Memory B cell (primary cell): ENCODE measurements around the gene OPCML.

Source experiments
- ATAC-seq: fragments of 150-1000 bp; cut with Tn5 transposase; 2 replicates; pipeline ENCODE4 v1.10.0; 2021; ENCODE audit warnings: low read depth, mild to moderate bottlenecking, moderate library complexity
- DNase-seq, 2 donors: peaks; one replicate each; pipeline ENCODE4 v3.0.0; 2022; ENCODE audit warnings: low spot score in 2 of 2
- H3K27ac Mint-ChIP-seq: one replicate; pipeline ENCODE4 v1.8.0; 2022; ENCODE audit warnings: mild to moderate bottlenecking, moderate library complexity, mixed read lengths
- H3K27me3 Mint-ChIP-seq: one replicate; pipeline ENCODE4 v1.8.0; 2022; ENCODE audit warnings: mixed read lengths
- H3K36me3 Mint-ChIP-seq: one replicate; pipeline ENCODE4 v1.8.0; 2022; ENCODE audit warnings: mild to moderate bottlenecking, mixed read lengths
- H3K4me1 Mint-ChIP-seq: one replicate; pipeline ENCODE4 v1.8.0; 2022; ENCODE audit warnings: mixed read lengths
- H3K4me3 Mint-ChIP-seq: one replicate; pipeline ENCODE4 v1.8.0; 2022; ENCODE audit warnings: mild to moderate bottlenecking, moderate library complexity, mixed read lengths
- H3K9me3 Mint-ChIP-seq: one replicate; pipeline ENCODE4 v1.8.0; 2022; ENCODE audit warnings: mixed read lengths

OPCML gene

DNA sequence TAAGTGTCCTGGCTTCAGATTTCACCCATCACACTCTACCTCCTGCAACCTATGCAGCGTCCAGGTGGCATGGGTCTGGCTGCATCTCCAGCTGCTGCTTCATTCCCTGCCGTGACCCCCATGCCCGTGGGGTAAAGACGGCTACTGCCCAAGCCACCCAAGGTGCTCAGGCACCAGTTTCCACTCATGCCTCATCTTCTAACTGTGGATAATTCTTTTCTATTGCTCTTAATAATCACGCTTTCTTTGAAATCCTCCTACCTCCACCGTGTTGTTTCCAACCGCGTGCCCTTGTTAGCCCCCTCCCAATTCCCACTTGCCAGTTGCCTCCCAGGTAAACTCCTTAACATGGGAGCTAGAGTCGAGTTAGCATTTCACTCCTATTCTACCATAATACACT lies 738.5 kb downstream of the OPCML start:
- Mint-ChIP-seq H3K9me3 (peaks cover 7% of the 10 kb centered on the region), H3K4me3 (no peak overlapping the region), H3K27me3 (no peaks in the 10 kb centered on the region), H3K36me3 (no peaks in the 10 kb centered on the region), H3K27ac (no peak overlapping the region), H3K4me1 (no peaks in the 10 kb centered on the region)
- DNase-seq, result no peak
- ATAC-seq, result no peak

DNA sequence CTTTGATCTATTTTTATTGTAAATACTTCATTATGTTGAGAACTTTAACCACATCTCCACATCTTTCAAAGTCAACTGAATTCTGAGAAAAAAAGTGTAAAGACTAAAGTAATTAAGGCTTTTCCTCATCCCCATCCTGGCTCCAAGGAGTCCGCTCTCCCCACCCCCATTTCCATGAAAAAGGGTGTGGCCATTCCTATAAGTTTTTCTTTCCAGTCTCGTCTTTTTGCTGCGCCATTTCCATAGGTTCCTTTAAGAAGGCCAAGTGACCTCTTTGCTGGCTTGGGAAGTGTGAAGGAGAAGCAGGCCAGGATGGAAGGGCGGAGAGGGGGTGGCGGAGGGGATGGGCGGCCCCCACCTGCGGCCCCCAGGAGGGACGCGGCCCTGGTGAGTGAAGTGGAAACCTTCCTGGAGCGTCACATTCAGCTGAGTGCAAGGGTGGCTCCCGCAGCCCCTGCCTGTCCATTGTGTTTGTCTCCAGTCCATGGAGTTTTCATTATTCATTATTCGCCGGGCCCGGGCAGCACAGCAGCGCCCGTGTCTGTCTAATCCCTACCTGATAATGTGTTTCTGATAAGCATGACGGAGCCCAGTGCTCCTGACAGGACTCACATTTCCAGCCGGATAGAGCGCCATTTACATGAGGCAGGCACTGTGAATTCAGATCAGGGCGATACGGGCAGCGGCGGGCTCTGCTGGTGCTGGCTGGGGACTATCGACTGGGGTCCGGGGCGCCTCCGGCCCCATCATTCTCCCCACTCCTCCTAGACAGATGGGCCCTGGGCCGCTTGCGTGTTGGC lies 739.8 kb downstream of the OPCML start:
- Mint-ChIP-seq H3K27ac (no peak overlapping the region), H3K4me3 (no peak overlapping the region), H3K27me3 (no peaks in the 10 kb centered on the region), H3K36me3 (no peaks in the 10 kb centered on the region), H3K4me1 (no peaks in the 10 kb centered on the region), H3K9me3 (peaks cover 7% of the 10 kb centered on the region)
- no peak for DNase-seq
- ATAC-seq, result no peak

DNA sequence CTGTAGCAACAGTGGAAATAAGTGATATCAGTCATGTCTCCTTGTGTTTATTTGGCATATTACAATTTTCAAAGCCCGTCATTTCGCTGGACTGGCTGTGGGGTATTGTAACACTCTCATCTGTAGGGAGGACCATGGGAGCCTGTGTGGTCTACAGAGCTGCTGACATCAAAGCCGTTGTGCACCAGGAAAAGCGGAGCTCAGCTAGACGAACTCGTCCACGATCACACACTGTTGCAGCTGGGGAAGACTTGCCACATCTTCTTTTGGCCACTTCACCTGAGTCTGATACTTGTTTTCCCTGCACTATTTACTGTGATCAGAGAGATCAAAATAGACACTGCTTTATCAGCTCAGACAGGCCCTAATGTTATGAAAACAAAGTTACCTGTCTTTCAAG lies 741.3 kb downstream of the OPCML start:
- Mint-ChIP-seq H3K27ac (no peak overlapping the region), H3K27me3 (no peaks in the 10 kb centered on the region), H3K9me3 (peaks cover 7% of the 10 kb centered on the region), H3K4me1 (no peaks in the 10 kb centered on the region), H3K36me3 (no peaks in the 10 kb centered on the region), H3K4me3 (no peak overlapping the region)
- ATAC-seq (no peak), DNase-seq (no peak)

DNA sequence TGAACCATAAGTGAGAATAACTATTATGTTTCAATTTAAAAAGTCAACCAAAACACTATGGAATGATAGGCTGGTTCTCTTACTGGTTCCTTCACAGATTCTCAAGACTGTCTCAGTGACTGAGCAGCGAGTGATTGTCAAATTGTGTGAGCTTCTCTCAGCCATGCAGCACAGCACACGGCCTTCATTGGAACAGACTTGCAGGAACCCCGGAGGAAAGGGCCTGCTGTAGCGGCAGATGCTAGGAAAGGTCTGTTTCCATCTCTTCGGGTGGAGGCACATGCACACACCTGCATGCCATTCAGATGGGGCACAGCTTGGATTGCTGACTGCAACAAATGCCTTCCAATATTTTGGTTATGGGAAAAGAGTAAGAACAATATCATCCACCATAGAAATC lies 741.8 kb downstream of the OPCML start:
- Mint-ChIP-seq H3K36me3 (no peaks in the 10 kb centered on the region), H3K27ac (no peak overlapping the region), H3K27me3 (no peaks in the 10 kb centered on the region), H3K9me3 (peaks cover 6% of the 10 kb centered on the region), H3K4me3 (no peak overlapping the region), H3K4me1 (no peaks in the 10 kb centered on the region)
- DNase-seq, result no peak
- no peak for ATAC-seq

DNA sequence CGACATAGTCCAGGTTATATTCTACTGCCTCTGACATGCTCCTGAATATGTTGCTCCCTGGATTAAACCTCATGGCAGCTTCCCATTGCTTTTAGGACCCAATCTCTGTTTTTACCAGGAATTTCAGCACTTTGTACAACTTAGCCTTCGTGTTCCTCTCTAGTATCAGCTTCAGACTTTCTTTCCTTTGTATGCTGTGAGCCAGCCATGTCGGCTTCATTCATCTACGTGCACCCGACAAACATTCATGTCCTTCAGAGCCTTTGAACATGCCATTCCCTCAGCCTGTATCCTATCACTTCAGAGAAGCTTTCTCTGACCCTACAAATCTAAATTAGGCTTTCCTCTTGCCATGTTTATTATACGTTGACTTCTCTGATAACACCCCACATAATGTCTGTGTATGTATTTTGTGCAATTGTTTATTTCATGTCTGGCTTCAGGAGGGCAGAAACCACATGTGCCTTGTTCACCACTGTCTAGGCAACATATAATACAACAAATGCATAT lies 743.4 kb downstream of the OPCML start:
- no peaks in the 10 kb centered on the region for H3K4me1 Mint-ChIP-seq
- no peak overlapping the region for H3K4me3 Mint-ChIP-seq
- peaks cover 3% of the 10 kb centered on the region for H3K9me3 Mint-ChIP-seq
- no peak overlapping the region for H3K27ac Mint-ChIP-seq
- H3K27me3 Mint-ChIP-seq, result no peaks in the 10 kb centered on the region
- no peaks in the 10 kb centered on the region for H3K36me3 Mint-ChIP-seq
- ATAC-seq (no peak), DNase-seq (no peak)

DNA sequence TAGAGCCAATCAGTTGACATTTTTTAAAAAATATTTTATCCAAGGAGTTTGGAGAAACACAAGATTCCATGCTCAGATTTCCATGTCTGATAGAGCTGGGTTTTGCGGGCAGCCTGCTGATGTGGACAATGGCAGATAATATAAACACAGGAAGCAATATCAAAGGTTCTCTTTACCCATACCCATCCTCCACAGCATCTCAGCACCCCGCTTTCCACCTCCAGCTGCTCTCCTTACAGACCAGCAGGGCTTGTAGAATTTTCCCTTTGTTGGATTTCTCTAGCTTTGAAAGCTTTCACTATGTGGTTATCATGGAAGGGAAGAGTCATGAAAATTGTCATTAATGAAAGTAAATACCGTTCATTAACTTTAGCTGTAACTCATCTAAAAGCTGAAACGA lies 746.4 kb downstream of the OPCML start:
- no peak for ATAC-seq
- H3K4me3 Mint-ChIP-seq, result no peak overlapping the region

DNA sequence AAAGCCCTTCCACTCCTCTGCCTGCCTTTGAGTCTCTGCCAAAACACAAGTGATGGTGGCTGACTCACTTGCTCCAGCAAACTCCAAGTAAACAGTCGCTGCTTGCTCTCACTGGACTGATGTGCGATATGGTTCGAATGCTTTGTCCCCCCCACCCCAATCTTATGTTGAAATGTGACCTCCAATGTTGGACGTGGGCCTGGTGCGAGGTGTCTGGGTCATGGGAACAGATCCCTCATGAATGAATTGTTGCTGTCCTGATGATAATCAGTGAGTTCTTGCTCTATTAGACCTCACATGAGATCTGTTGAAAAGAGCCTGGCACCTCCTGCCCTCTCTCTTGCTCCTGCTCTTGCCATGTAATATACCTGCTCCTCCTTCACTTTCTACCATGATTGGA lies 747.9 kb downstream of the OPCML start:
- Mint-ChIP-seq H3K27ac (no peak overlapping the region), H3K4me1 (no peaks in the 10 kb centered on the region), H3K4me3 (no peak overlapping the region), H3K9me3 (no peaks in the 10 kb centered on the region), H3K27me3 (no peaks in the 10 kb centered on the region), H3K36me3 (no peaks in the 10 kb centered on the region)
- DNase-seq (no peak), ATAC-seq (no peak)

More for the DNA sequence above, 746.4 kb downstream of the OPCML start:
- H3K9me3 Mint-ChIP-seq, result no peaks in the 10 kb centered on the region
- H3K36me3 Mint-ChIP-seq, result no peaks in the 10 kb centered on the region
- H3K4me1 Mint-ChIP-seq, result no peaks in the 10 kb centered on the region
- DNase-seq, result no peak
- H3K27me3 Mint-ChIP-seq, result no peaks in the 10 kb centered on the region
- no peak overlapping the region for H3K27ac Mint-ChIP-seq

DNA sequence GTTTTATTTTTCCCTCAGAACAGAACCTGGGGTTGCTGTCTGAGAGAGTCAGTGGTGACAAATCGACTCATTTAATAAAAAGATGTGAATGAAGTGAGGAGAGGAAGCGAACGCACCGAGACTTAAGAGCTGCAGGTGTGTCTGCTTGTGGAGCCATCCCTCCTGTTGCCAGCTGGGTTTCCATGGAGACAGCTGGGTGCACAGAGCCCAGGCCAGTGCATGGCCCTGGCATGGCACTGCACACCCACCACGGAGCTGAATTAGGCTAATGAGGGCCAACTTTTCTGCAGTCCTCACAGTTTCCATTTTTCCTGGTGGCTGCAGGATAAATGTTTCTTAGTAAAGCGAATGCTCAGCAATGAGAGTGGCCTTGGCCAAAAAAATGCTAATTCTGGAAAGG lies 750.2 kb downstream of the OPCML start:
- Mint-ChIP-seq H3K27me3 (no peaks in the 10 kb centered on the region), H3K36me3 (no peaks in the 10 kb centered on the region), H3K4me1 (no peaks in the 10 kb centered on the region), H3K9me3 (no peaks in the 10 kb centered on the region), H3K27ac (no peak overlapping the region), H3K4me3 (no peak overlapping the region)
- ATAC-seq, result no peak
- DNase-seq, result no peak

DNA sequence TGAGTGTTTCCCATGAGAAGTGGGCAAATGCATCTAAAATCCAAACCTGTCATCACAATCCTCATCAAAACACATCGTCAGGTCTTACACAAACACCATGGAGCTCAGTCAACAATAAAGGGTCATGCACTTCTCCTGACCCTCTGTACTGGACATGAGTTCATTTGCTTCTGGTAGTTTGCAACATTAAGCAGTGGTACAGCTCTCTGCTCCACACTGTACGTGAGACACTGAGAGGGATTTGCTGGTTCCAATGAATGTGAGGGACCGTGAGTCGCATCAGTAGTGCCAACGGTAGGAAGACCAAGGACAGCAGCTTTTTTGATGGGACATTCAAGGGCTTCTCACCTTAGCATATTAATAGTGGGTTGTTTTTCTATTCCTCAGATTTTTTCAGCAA lies 752.3 kb downstream of the OPCML start:
- ATAC-seq, result no peak
- Mint-ChIP-seq H3K27me3 (no peaks in the 10 kb centered on the region), H3K4me3 (no peak overlapping the region)

DNA sequence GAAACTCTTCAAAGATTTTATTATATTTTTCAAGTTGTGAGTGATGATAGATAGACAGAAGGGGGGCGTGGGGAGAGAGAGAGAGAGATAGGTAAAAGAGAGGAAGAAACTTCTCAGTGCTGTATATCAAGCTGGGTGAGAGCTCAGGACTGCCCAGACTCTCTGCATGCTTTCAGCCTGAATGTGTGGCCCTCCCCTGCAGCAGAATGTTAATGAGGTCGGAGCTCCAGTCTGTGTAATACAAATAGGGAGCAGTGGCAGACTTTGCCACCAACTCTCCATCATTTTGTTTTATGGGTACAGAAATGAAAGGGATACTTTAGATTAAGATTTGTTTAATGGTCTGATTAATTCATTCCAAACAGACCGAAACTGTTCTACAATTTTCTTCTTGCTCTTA lies 752.8 kb downstream of the OPCML start:
- no peaks in the 10 kb centered on the region for H3K36me3 Mint-ChIP-seq
- H3K27me3 Mint-ChIP-seq, result no peaks in the 10 kb centered on the region
- H3K9me3 Mint-ChIP-seq, result peaks cover 1% of the 10 kb centered on the region
- H3K4me3 Mint-ChIP-seq, result no peak overlapping the region
- H3K4me1 Mint-ChIP-seq, result no peaks in the 10 kb centered on the region
- ATAC-seq (no peak), DNase-seq (no peak)
- no peak overlapping the region for H3K27ac Mint-ChIP-seq

More for the DNA sequence above, 752.3 kb downstream of the OPCML start:
- no peaks in the 10 kb centered on the region for H3K36me3 Mint-ChIP-seq
- DNase-seq, result no peak
- H3K27ac Mint-ChIP-seq, result no peak overlapping the region
- H3K4me1 Mint-ChIP-seq, result no peaks in the 10 kb centered on the region
- H3K9me3 Mint-ChIP-seq, result no peaks in the 10 kb centered on the region

DNA sequence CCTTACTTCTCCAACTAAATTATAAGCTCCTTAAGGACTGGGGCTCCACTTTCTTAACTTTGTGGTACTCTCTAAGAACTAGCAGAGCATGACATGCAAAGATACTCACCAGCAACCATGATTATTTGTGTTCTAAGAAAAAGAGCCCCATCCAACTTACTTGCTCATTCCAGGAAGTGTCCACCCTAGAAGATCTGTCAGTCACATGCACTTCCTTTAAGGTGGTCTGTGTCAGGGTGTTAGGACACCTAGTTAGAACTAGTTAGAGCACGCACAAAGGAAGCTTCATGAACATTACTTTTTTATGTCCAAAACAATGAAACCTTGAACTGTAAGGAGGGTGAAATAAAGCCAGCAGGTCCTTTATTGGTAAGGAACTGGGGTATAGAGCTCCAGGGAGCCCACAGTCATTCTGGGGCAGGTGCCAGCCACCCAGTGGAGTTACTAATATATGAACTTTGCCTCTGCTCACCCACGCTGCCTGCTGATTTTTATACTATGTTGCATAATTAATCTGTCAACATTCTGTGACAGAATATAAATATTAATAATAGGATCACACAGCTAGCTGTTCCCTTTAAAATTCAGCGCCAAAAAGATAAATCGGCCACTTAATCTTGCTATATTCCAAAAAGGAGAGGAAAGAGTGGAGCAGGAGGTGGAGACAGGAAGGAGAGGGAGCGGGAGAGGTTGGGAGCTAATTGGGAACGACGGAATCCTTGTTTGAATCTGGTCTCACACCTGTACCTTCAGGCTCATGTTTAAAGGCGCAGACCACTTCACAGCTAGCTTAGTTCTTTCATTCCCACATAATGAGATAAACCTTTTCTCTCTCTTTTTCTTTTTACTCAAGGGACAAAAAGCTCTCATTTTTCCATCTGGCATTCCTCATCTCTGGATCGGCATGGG lies 755.0 kb downstream of the OPCML start:
- H3K4me1 Mint-ChIP-seq, result no peaks in the 10 kb centered on the region
- no peaks in the 10 kb centered on the region for H3K36me3 Mint-ChIP-seq
- H3K27me3 Mint-ChIP-seq, result no peaks in the 10 kb centered on the region
- no peak overlapping the region for H3K27ac Mint-ChIP-seq
- no peak overlapping the region for H3K4me3 Mint-ChIP-seq
- DNase-seq (no peak), ATAC-seq (no peak)
- peaks cover 3% of the 10 kb centered on the region for H3K9me3 Mint-ChIP-seq

DNA sequence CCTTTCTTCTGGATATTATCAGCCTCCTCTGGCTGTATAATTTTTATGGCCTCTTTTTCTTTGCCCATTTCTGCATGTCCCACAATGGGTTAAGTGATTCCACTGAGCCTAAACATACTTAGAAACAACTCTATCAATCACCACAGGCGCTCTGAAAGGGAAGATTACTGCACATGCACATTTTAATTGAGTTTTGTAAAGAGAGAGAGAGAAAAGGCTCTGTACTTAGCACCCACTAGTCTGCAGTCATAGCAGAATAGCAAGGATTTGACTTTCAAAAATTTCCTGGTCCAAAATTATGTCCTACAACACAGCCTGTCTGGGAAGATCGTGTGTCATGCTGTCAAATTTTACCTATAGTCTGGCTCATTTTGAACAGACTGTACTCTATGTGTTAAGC lies 758.5 kb downstream of the OPCML start:
- H3K9me3 Mint-ChIP-seq, result peaks cover 5% of the 10 kb centered on the region
- no peaks in the 10 kb centered on the region for H3K36me3 Mint-ChIP-seq
- H3K27ac Mint-ChIP-seq, result no peak overlapping the region
- H3K4me3 Mint-ChIP-seq, result no peak overlapping the region
- ATAC-seq, result no peak
- H3K4me1 Mint-ChIP-seq, result no peaks in the 10 kb centered on the region
- H3K27me3 Mint-ChIP-seq, result no peaks in the 10 kb centered on the region
- no peak for DNase-seq

DNA sequence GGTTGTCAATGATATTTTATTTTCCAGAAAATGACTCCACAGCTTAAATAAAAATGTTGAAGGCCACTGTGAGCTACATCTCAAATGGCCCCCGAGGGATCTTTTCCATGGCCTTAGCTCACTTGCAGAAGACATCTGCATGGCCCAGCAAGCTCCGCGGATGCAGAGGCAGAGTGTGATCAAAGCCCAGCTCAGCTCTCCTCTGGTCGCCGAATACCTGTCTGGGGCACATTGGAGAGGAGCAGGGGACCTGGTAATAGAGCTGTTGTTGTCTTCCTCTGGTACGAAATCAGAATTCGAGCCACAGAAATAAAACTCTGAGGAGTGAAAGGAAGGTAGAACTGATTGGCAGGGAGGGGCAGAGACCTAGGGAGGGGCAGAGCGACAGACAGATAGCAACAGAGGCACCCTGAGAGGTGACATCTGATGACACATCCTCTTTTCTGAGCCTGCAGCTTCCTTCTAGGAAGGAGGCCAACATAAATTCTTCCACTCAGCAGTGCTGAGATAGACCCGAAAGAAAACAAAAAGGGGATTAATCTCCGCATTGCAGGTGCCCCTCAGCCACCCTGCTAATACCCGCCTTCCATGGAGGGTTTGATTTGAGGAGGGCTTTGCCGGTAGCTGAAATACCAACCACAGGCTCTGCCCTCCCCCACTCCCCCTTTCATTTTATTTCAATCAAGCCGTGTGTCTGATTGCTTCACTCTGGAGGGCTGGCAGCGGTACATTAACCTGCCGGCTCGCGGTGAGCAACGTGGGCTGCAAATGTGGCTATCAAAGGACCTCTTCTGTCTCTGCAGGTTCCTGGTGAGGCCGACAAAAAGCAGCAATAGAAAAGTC lies 759.4 kb downstream of the OPCML start:
- H3K36me3 Mint-ChIP-seq, result no peaks in the 10 kb centered on the region
- no peaks in the 10 kb centered on the region for H3K4me1 Mint-ChIP-seq
- no peak overlapping the region for H3K27ac Mint-ChIP-seq
- ATAC-seq, result no peak
- H3K27me3 Mint-ChIP-seq, result no peaks in the 10 kb centered on the region
- H3K9me3 Mint-ChIP-seq, result peaks cover 5% of the 10 kb centered on the region
- no peak overlapping the region for H3K4me3 Mint-ChIP-seq
- no peak for DNase-seq

DNA sequence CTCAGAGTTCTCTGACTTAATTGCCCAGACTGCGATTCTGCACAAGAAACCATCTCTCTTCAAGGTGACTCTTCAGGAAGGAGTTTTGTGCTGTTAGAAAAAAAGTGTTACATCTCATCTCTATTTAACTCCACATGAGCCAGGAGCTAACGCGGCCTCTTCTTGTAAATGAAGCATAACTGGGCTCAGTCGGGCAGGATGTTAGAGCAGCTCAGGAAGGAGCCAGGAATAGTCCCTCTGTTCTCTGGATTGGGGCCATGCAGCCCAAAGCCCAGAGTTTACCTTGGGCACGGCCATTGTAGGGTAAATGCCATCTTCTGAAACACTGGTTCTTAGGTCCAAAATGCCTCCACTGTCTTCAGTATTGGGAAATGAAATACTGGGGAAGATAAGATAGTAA lies 760.6 kb downstream of the OPCML start:
- Mint-ChIP-seq H3K27me3 (no peaks in the 10 kb centered on the region), H3K9me3 (peaks cover 5% of the 10 kb centered on the region), H3K4me3 (no peak overlapping the region), H3K4me1 (no peaks in the 10 kb centered on the region), H3K27ac (no peak overlapping the region), H3K36me3 (no peaks in the 10 kb centered on the region)
- ATAC-seq (no peak), DNase-seq (no peak)
